GM18526 (cell line): ENCODE measurements around the gene SART3.

Source experiments
- POLR2A ChIP-seq: IDR thresholded peaks from 3 replicates; pipeline ENCODE4 v1.6.1; 2011; ENCODE audit not compliant: insufficient read length; ENCODE audit errors: extremely low read depth

The SART3 gene

DNA sequence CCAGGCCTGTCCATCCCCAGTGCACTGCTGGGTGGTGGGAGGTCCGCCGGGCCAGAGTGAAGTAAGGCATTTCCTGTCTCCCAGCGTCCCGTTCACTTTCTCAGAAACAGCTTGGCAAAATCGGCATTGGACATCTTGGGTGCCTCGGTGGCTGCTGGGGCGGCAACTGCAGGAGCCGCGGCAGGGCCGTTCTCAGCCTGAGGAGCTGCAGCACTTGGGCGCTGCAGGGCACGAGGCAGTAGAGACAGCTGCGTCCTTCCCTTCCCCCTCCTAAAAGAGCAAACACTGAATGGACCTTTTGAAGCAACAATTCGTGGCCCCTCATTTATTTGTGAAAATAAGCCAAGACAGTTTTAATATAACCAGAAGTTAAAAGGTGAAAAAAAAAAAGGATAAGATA lies 37.6 kb downstream of the SART3 start:
- TF ChIP-seq POLR2A = no peak

GRCh38 chr12:108519558-108519957 lies 41.4 kb downstream of the SART3 start:
- no peak for TF ChIP-seq POLR2A

- TF ChIP-seq POLR2A = no peak
Measured at GRCh38 chr12:108518716-108519496, 42.1 kb downstream of the SART3 start.

- TF ChIP-seq POLR2A = no peak
Measured at GRCh38 chr12:108518101-108518715, 42.8 kb downstream of the SART3 start.

DNA sequence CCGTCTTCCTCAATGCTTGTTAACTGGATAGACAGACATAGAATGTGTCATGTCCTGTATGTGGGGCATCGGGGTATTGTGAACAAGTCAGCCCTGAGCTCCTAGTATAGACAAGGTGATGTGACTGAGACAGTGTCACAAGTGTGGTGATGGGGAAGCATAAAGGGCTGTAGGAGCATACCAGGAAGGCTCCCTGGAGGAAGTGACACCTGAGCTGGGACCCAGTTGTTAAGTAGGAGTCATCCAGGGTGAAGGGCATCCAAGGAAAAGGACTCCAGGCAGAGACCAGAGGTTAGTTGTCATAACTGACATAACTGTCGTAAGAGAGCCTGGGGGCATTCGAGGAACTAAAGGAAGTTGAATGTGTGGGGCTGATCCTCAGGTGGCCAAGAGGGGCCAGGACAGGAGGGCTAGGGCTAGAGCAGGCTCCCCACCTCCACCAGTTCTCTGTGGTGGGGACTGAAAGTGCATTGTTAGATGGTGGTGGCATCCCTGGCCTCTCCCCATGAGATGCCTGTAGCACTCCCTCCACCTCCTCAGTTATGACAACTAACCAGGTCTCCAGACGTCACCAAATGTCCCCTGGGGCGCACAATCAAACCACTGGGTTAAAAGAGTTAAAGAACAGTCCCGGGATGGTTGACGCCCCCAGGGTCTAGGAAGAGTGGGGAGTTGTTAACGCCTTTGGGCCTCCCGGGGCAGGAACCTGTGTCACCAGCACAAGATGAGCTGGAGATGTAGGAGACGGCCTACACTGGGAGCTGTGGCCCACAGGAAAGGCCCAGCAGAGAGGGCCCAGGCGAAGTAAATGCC lies 43.5 kb downstream of the SART3 start:
- peak; percentile 13 for TF ChIP-seq POLR2A

DNA sequence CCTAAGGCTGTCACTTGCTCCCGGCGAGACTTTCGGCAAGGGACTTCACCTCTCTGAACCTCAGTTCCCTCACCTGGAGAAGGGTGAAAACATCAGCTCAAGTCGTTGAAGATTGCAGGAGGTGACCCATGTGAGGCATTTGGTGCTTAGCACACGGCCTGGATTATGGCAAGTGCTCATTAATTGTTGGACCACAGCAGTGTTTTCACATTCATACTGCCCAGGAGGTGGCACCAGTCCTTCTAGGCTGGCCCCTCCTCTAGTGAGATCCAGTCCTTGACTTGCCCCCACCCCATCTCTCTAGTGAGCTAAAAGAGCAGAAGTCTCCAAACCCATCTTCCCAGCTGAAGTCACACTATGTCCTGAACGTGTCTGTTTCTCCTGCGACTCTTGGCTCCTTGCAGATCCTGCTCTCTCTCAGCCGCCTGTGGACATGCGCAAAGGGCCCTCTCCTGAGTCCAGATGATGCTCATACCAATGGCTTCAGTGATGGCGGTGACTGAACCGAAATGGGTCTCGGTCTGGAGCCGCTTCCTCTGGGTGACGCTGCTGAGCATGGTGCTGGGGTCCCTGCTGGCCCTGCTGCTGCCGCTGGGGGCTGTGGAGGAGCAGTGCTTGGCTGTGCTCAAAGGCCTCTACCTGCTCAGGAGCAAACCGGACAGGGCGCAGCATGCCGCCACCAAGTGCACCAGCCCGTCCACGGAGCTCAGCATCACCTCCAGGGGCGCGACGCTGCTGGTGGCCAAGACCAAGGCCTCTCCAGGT lies 44.3 kb downstream of the SART3 start:
- TF ChIP-seq POLR2A = no peak

DNA sequence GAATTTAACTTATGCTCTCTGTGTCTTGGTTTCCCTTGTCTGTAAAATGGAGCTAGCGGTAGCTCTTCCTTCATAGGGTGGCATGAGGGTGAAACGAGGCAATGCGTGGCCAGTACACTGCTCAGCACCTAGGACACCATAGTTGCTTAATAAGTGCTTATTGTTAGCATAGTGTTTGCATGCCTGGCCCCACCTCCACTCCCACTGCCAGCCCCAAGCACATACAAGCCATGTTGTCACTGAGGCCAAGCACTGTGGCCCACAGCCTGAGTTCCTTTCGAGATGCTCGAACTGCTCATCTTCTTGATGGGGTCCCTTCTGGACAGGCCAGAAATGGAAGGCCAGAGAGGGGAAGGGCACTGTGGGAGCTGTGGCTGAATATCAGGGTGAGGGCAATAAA lies 45.1 kb downstream of the SART3 start:
- no peak for TF ChIP-seq POLR2A

GRCh38 chr12:108514973-108515814 lies 45.8 kb downstream of the SART3 start, which contains the start of gene FICD:
FICD (plus strand) TSS chr12:108515277; CDS start chr12:108516973, 1,696 bp downstream.
- TF ChIP-seq POLR2A = peak; percentile 72

- no peak for TF ChIP-seq POLR2A
Measured at GRCh38 chr12:108514468-108514972, 46.5 kb downstream of the SART3 start.

- TF ChIP-seq POLR2A = no peak
Measured at GRCh38 chr12:108511633-108512540, 49.1 kb downstream of the SART3 start.

DNA sequence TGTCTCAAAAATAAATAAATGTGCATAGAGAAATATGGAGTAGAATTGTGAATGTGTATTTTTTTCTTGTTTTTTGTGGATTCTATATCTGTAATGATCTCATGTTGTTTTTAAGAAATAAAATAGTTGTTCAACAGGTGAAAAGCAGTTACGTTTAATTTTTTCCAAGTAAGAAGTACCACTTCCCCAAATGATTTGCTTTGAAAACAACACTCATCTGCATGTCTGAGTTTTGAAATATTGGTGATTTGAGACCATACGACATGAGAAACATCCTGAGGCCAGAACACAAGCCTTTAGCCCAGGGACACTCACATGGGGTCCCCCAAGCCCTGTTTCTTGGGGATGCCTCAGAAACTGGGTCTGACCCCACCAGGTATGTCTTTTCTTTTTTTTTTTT lies 50.1 kb downstream of the SART3 start:
- no peak for TF ChIP-seq POLR2A

DNA sequence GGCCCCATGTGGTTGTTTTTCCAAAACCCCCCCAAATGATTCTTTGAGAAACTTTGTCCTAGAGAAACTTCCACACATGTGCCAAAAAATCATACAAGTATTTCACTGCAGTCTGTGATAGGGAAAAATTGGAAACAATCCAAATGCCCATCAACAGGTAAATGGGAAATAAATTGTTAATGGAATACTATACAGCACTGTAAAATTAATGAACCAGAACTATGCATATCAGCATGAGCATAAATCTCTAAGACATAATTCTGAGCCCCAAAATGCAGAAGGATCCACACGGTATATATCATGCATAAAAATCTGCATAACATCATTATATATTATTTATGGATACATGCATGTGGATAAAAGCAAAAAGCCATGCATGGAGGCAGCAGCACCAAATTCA lies 51.2 kb downstream of the SART3 start:
- TF ChIP-seq POLR2A = no peak
